HCT116 (cell line): ENCODE data around the gene PLD5. TPM values are rescaled to one million over a fixed set of nuclear protein-coding genes. Genes with fewer than 3 reads are reported as not detected.

Experiments used
- ATAC-seq: fragments of 200-7000 bp; cut with Tn5 transposase; 2 replicates; pipeline ENCODE4 v1.9.1; 2020; ENCODE audit warnings: mild to moderate bottlenecking, moderate library complexity
- BruUV-seq: library from RNA; stranded (reverse); fragments of 400-500 nt; replicated peaks from 2 replicates; lab custom pipeline; 2021; lab: Mats Ljungman, UMichigan
- CTCF ChIA-PET: fragments of 300-600 bp; sonication (Branson Sonifier 250); formaldehyde crosslinking; loops from one replicate; lab custom pipeline; 2021; ENCODE audit warnings: antibody characterized with exemption; lab: Charles Lee
- POLR2A ChIA-PET: fragments of 300-600, 350-600 bp; sonication (Branson Sonifier 250); formaldehyde crosslinking; loops from one replicate; lab custom pipeline; 2021; ENCODE audit warnings: antibody characterized with exemption; lab: Charles Lee
- RAD21 ChIA-PET, 2 experiments: fragments of 300-600 bp; sonication (Branson Sonifier 250); formaldehyde crosslinking; loops; one replicate each; lab custom pipeline; 2023; ENCODE audit warnings: low total read pairs in 2 of 2; ENCODE audit not compliant: uncharacterized antibody in 2 of 2, unreplicated experiment in 2 of 2, low non-redundant PET in 1 of 2; lab: Charles Lee
- DNase-seq: peaks from one replicate; pipeline ENCODE4 v3.0.0-alpha.2; 2010; ENCODE audit warnings: low read depth, low spot score
- H2AFZ ChIP-seq: fragments of 200-600 bp; shearing (Covaris generic), sonication (generic); 2 replicates; pipeline ENCODE4 v1.6.1; 2017; ENCODE audit warnings: low read depth, mixed run types, mixed read lengths, antibody characterized with exemption, low read length; ENCODE audit not compliant: poor library complexity, severe bottlenecking
- H3K27ac ChIP-seq: 2 replicates; pipeline ENCODE4 v1.5.1; 2012; ENCODE audit warnings: low read depth, low read length
- H3K27me3 ChIP-seq: fragments of 200-600 bp; sonication (generic); 2 replicates; pipeline ENCODE4 v1.6.1; 2016; ENCODE audit warnings: mixed run types, low read length, mixed read lengths; ENCODE audit not compliant: insufficient read depth
- H3K36me3 ChIP-seq, 2 experiments: fragments of 200-500 bp in 1 of 2; fragments of 200-600 bp in 1 of 2; sonication (Bioruptor generic) in 1 of 2; sonication (generic) in 1 of 2; 2 replicates each; pipeline versions ENCODE4 v1.5.1 to v1.6.1; 2014 to 2016; ENCODE audit warnings: low read length in 2 of 2, inconsistent platforms in 1 of 2, mixed read lengths in 1 of 2, mixed run types in 1 of 2; ENCODE audit not compliant: insufficient read depth in 2 of 2, control insufficient read depth in 1 of 2
- H3K4me1 ChIP-seq, 2 experiments: fragments of 200-600 bp in 1 of 2; sonication (generic) in 1 of 2; 2 replicates each; pipeline versions ENCODE4 v1.5.1 to v1.6.1; 2012 to 2017; ENCODE audit warnings: low read length in 2 of 2, inconsistent platforms in 1 of 2, mild to moderate bottlenecking in 1 of 2, mixed read lengths in 1 of 2, mixed run types in 1 of 2, moderate library complexity in 1 of 2; ENCODE audit not compliant: insufficient read depth in 2 of 2, control insufficient read depth in 1 of 2
- H3K4me2 ChIP-seq: fragments of 200-600 bp; sonication (generic); 2 replicates; pipeline ENCODE4 v1.6.1; 2017; ENCODE audit warnings: mixed run types, low read length, mixed read lengths
- H3K4me3 ChIP-seq, 2 experiments: fragments of 200-600 bp in 1 of 2; sonication (generic) in 1 of 2; replicated peaks in 1 of 2; 2 replicates each; pipeline ENCODE4 v1.5.1; 2011 to 2016; ENCODE audit warnings: low read length in 2 of 2, control low read depth in 1 of 2, low read depth in 1 of 2, mild to moderate bottlenecking in 1 of 2, mixed read lengths in 1 of 2, mixed run types in 1 of 2
- H3K79me2 ChIP-seq: fragments of 200-600 bp; sonication (generic); 2 replicates; pipeline ENCODE4 v1.6.1; 2017; ENCODE audit warnings: mild to moderate bottlenecking, mixed run types, low read length, moderate library complexity, mixed read lengths; ENCODE audit not compliant: insufficient read depth
- H3K9ac ChIP-seq: fragments of 200-600 bp; sonication (generic); 2 replicates; pipeline ENCODE4 v1.6.1; 2016; ENCODE audit warnings: low read length, mixed read lengths
- H3K9me2 ChIP-seq: fragments of 200-600 bp; sonication (generic), shearing (Covaris generic); 2 replicates; pipeline ENCODE4 v1.6.1; 2017; ENCODE audit warnings: mixed run types, mild to moderate bottlenecking, moderate library complexity; ENCODE audit not compliant: insufficient read depth
- H3K9me3 ChIP-seq, 2 experiments: fragments of 200-500 bp in 1 of 2; fragments of 200-600 bp in 1 of 2; sonication (Bioruptor generic) in 1 of 2; sonication (generic) in 1 of 2; 2 replicates each; pipeline ENCODE4 v1.6.1; 2014 to 2017; ENCODE audit warnings: low read length in 2 of 2, mixed read lengths in 2 of 2, inconsistent platforms in 1 of 2, low read depth in 1 of 2, mild to moderate bottlenecking in 1 of 2, mixed run types in 1 of 2, moderate library complexity in 1 of 2; ENCODE audit not compliant: control insufficient read depth in 1 of 2, insufficient read depth in 1 of 2
- H4K20me1 ChIP-seq: fragments of 200-600 bp; sonication (generic), shearing (Covaris generic); 2 replicates; pipeline ENCODE4 v1.6.1; 2017; ENCODE audit warnings: mixed run types, mild to moderate bottlenecking, moderate library complexity; ENCODE audit not compliant: insufficient read depth
- EZH2 ChIP-seq: fragments of 200-600 bp; sonication (generic); IDR thresholded peaks from 2 replicates; pipeline ENCODE4 v1.6.1; 2017; ENCODE audit warnings: antibody characterized with exemption, mixed run types
- FOSL1 ChIP-seq: IDR thresholded peaks from 2 replicates; pipeline ENCODE4 v1.6.1; 2012; ENCODE audit warnings: low read depth
- RAD21 ChIP-seq: IDR thresholded peaks from 2 replicates; pipeline ENCODE4 v1.6.1; 2012; ENCODE audit warnings: low read depth, mild to moderate bottlenecking
- REST ChIP-seq: IDR thresholded peaks from 2 replicates; pipeline ENCODE4 v1.6.1; 2012; ENCODE audit warnings: low read depth
- ZBTB33 ChIP-seq: IDR thresholded peaks from 2 replicates; pipeline ENCODE4 v1.6.1; 2011; ENCODE audit warnings: mild to moderate bottlenecking, low read length, moderate library complexity; ENCODE audit not compliant: insufficient replicate concordance; ENCODE audit errors: extremely low read depth
- intact Hi-C: fragments of 100-400 bp; cut with micrococcal nuclease; formaldehyde crosslinking; loops from 2 replicates; pipeline ENCODE4 v1.10.0; 2022
- total RNA-seq: library from RNA; stranded (reverse); gene quantifications from one replicate; pipeline ENCODE4 v1.2.1, GENCODE V29; 2021; ENCODE audit not compliant: unreplicated experiment
- TF ChIP-seq, protein P1 (sequence below): IDR thresholded peaks from 2 replicates; pipeline ENCODE4 v1.6.1; 2012
- TF ChIP-seq, protein P2 (sequence below), 3 experiments: fragments of 200-600 bp in 1 of 3; sonication (generic) in 1 of 3; IDR thresholded peaks in 2 of 3; conservative IDR thresholded peaks in 1 of 3; 2 replicates each; pipeline ENCODE4 v1.5.1; 2012 to 2017; ENCODE audit warnings: low read depth in 2 of 3, low read length in 2 of 3, antibody characterized with exemption in 1 of 3, borderline replicate concordance in 1 of 3, control low read depth in 1 of 3, mild to moderate bottlenecking in 1 of 3, mixed read lengths in 1 of 3, mixed run types in 1 of 3, moderate library complexity in 1 of 3; ENCODE audit not compliant: insufficient read depth in 1 of 3

The PLD5 gene
- total RNA-seq, 1 experiment from 2014 or later = not detected

GRCh38 chr1:242086706-242087105 lies 437.8 kb downstream of the PLD5 start:
- ChIA-PET RAD21 (no interaction called here), CTCF (no interaction called here), POLR2A (no interaction called here)
- Histone ChIP-seq H4K20me1 (no peaks in the 10 kb centered on the region), H3K9me2 (no peaks in the 10 kb centered on the region), H3K4me3 (no peak overlapping the region), H3K9me3 (no peaks in the 10 kb centered on the region), H3K36me3 (no peaks in the 10 kb centered on the region), H3K27ac (no peak overlapping the region), H2AFZ (no peak overlapping the region), H3K79me2 (no peaks in the 10 kb centered on the region), H3K9ac (no peak overlapping the region), H3K4me2 (no peak overlapping the region), H3K27me3 (peaks cover 79% of the 10 kb centered on the region), H3K4me1 (no peaks in the 10 kb centered on the region)
- ATAC-seq (no peak), DNase-seq (no peak)
- intact Hi-C loops = no loop called here
- BruUV-seq = no TSS peak
- TF ChIP-seq, protein P1, sequence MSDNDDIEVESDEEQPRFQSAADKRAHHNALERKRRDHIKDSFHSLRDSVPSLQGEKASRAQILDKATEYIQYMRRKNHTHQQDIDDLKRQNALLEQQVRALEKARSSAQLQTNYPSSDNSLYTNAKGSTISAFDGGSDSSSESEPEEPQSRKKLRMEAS = no peak
- no peak for TF ChIP-seq REST
- TF ChIP-seq FOSL1 = no peak
- TF ChIP-seq EZH2 = no peak
- no peak for TF ChIP-seq ZBTB33
- TF ChIP-seq, protein P2, sequence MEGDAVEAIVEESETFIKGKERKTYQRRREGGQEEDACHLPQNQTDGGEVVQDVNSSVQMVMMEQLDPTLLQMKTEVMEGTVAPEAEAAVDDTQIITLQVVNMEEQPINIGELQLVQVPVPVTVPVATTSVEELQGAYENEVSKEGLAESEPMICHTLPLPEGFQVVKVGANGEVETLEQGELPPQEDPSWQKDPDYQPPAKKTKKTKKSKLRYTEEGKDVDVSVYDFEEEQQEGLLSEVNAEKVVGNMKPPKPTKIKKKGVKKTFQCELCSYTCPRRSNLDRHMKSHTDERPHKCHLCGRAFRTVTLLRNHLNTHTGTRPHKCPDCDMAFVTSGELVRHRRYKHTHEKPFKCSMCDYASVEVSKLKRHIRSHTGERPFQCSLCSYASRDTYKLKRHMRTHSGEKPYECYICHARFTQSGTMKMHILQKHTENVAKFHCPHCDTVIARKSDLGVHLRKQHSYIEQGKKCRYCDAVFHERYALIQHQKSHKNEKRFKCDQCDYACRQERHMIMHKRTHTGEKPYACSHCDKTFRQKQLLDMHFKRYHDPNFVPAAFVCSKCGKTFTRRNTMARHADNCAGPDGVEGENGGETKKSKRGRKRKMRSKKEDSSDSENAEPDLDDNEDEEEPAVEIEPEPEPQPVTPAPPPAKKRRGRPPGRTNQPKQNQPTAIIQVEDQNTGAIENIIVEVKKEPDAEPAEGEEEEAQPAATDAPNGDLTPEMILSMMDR (IDR thresholded peaks at IDR 0.05 in 2 of 3, conservative IDR thresholded peaks at IDR 0.05 in 1 of 3; ENCODE audit: borderline replicate concordance in 1 of 3, insufficient read depth in 1 of 3, low read depth in 2 of 3, low read length in 2 of 3) = no peak
- TF ChIP-seq RAD21 = no peak
